Measurements from ENCODE around the gene PTPRU. TPM values are rescaled to one million over a fixed set of nuclear protein-coding genes. Genes with fewer than 3 reads are reported as not detected.

The PTPRU gene
- total RNA-seq, 1 donor, result 9.4 TPM

DNA sequence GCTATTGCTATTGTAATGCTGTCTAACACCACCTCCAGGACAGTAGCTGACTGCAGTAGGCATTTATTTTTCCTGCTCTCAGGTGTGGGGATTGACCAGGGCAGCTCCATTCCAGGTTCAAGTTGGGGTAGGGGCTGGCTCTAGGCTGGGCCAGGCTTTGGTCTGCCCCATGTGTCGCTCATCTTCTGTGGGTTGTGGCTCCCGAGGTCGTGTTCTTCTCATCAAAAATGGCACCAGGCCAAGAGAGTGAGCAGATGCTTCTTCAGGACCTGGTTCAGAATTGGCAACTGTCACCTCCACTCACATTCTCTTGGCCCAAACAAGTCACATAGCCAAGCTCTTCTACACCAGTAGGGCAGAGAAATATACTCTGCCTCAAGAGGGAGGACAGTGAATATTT lies 133.7 kb downstream of the PTPRU start:
- Histone ChIP-seq H3K4me3 (ENCODE audit: insufficient read depth, low read length) (no peak overlapping the region), H3K9me3 (ENCODE audit: low read depth, low read length) (no peaks in the 10 kb centered on the region), H3K4me2 (ENCODE audit: insufficient read depth, low read length) (no peak overlapping the region), H3K4me1 (ENCODE audit: insufficient read depth, low read length) (no peaks in the 10 kb centered on the region), H4K20me1 (ENCODE audit: insufficient read depth, low read length) (no peaks in the 10 kb centered on the region), H3K27me3 (ENCODE audit: insufficient read depth, low read length) (peaks cover 10% of the 10 kb centered on the region), H2AFZ (ENCODE audit: low read length) (no peak overlapping the region), H3K36me3 (ENCODE audit: insufficient read depth, low read length) (no peaks in the 10 kb centered on the region), H3K27ac (ENCODE audit: low read depth, low read length) (no peak overlapping the region), H3K79me2 (ENCODE audit: insufficient read depth, low read length) (no peaks in the 10 kb centered on the region)
- DNase-seq (ENCODE audit: insufficient read length, low spot score, missing footprints), result no peak
- TF ChIP-seq, protein P1, sequence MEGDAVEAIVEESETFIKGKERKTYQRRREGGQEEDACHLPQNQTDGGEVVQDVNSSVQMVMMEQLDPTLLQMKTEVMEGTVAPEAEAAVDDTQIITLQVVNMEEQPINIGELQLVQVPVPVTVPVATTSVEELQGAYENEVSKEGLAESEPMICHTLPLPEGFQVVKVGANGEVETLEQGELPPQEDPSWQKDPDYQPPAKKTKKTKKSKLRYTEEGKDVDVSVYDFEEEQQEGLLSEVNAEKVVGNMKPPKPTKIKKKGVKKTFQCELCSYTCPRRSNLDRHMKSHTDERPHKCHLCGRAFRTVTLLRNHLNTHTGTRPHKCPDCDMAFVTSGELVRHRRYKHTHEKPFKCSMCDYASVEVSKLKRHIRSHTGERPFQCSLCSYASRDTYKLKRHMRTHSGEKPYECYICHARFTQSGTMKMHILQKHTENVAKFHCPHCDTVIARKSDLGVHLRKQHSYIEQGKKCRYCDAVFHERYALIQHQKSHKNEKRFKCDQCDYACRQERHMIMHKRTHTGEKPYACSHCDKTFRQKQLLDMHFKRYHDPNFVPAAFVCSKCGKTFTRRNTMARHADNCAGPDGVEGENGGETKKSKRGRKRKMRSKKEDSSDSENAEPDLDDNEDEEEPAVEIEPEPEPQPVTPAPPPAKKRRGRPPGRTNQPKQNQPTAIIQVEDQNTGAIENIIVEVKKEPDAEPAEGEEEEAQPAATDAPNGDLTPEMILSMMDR (IDR thresholded peaks at IDR 0.05; ENCODE audit: extremely low read depth, low read depth, low read length), result no peak

DNA sequence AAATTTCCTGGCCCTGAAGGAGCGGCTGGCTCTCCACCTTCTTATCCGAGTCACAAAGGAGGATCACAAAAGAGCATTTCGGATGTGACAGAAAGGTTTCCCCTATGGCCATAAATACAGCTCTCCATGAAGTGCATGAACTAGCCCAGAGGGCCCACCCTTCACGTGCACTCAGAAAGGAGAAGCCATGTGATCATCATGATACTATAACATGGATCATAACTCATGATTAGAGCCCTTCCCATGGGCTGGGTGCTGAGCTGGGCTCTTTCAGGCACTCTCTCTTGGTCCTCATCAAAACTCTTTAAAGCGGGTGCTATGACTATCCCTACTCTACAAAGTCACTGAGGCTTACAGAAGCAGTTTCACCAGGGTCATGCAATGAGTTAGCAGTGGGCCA lies 135.0 kb downstream of the PTPRU start:
- H3K4me2 ChIP-seq (ENCODE audit: insufficient read depth, low read length), result no peak overlapping the region
- no peaks in the 10 kb centered on the region for H4K20me1 ChIP-seq (ENCODE audit: insufficient read depth, low read length)
- no peak overlapping the region for H3K4me3 ChIP-seq (ENCODE audit: insufficient read depth, low read length)
- DNase-seq (ENCODE audit: insufficient read length, low spot score, missing footprints), result no peak
- H3K36me3 ChIP-seq (ENCODE audit: insufficient read depth, low read length), result no peaks in the 10 kb centered on the region
- peaks cover 10% of the 10 kb centered on the region for H3K27me3 ChIP-seq (ENCODE audit: insufficient read depth, low read length)
- H3K9me3 ChIP-seq (ENCODE audit: low read depth, low read length), result no peaks in the 10 kb centered on the region
- TF ChIP-seq, protein P1 (IDR thresholded peaks at IDR 0.05; ENCODE audit: extremely low read depth, low read depth, low read length), result no peak
- no peaks in the 10 kb centered on the region for H3K4me1 ChIP-seq (ENCODE audit: insufficient read depth, low read length)
- H2AFZ ChIP-seq (ENCODE audit: low read length), result no peak overlapping the region
- no peak overlapping the region for H3K27ac ChIP-seq (ENCODE audit: low read depth, low read length)
- no peaks in the 10 kb centered on the region for H3K79me2 ChIP-seq (ENCODE audit: insufficient read depth, low read length)

DNA sequence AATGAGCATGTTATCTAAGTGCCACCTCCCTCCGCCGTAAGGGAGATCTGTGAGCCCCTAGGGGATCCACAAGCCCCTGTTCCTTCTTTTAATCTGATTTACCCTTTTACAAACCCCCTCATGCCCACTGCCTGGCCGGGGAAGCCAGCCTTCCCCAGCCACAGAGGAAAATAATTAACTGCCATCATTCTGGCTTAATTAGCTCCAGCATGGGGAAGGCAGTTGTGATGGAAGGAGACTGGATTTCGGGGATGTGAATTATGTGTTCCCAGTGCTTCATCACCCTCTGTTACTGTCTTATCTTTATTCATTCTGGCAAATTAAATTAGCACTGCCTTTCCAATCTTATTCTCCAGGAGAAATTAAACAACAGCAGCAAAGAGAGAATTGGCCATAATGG lies 135.8 kb downstream of the PTPRU start:
- Histone ChIP-seq H3K9me3 (ENCODE audit: low read depth, low read length) (no peaks in the 10 kb centered on the region), H3K36me3 (ENCODE audit: insufficient read depth, low read length) (no peaks in the 10 kb centered on the region), H3K79me2 (ENCODE audit: insufficient read depth, low read length) (no peaks in the 10 kb centered on the region), H3K4me1 (ENCODE audit: insufficient read depth, low read length) (no peaks in the 10 kb centered on the region), H3K4me2 (ENCODE audit: insufficient read depth, low read length) (no peak overlapping the region), H4K20me1 (ENCODE audit: insufficient read depth, low read length) (no peaks in the 10 kb centered on the region), H3K4me3 (ENCODE audit: insufficient read depth, low read length) (no peak overlapping the region), H2AFZ (ENCODE audit: low read length) (no peak overlapping the region), H3K27ac (ENCODE audit: low read depth, low read length) (no peak overlapping the region), H3K27me3 (ENCODE audit: insufficient read depth, low read length) (peaks cover 10% of the 10 kb centered on the region)
- no peak for DNase-seq (ENCODE audit: insufficient read length, low spot score, missing footprints)
- TF ChIP-seq, protein P1 (IDR thresholded peaks at IDR 0.05; ENCODE audit: extremely low read depth, low read depth, low read length), result no peak

Other genes with a start within 250 kb of the PTPRU start
- 9.4 and 10.6 TPM in 2 replicates for gene TMEM200B, start 112.6 kb upstream of the PTPRU start, total RNA-seq
- 27.9 and 30.4 TPM in 2 replicates for gene SRSF4, start 54.6 kb upstream of the PTPRU start, total RNA-seq
- 23.5 and 25.6 TPM in 2 replicates for gene MECR, start 5.6 kb upstream of the PTPRU start, total RNA-seq

All from osteoblast (primary cell).